GM18867 (cell line): Measurements from ENCODE around the gene CAPRIN1.

Source experiments
- ATAC-seq: cut with Tn5 transposase; IDR thresholded peaks from one replicate; pipeline ENCODE4 v1.9.1; 2021; ENCODE audit warnings: mild to moderate bottlenecking, moderate library complexity; ENCODE audit not compliant: unreplicated experiment

CAPRIN1 gene

GRCh38 chr11:34139346-34139745 lies 87.8 kb downstream of the CAPRIN1 start:
- no peak for ATAC-seq

GRCh38 chr11:34140149-34140548 lies 88.6 kb downstream of the CAPRIN1 start:
- no peak for ATAC-seq

- no peak for ATAC-seq
Measured at GRCh38 chr11:34143048-34143447, 91.5 kb downstream of the CAPRIN1 start.

GRCh38 chr11:34145073-34145472 lies 93.5 kb downstream of the CAPRIN1 start:
- ATAC-seq, result no peak

GRCh38 chr11:34145847-34146381 lies 94.4 kb downstream of the CAPRIN1 start:
- ATAC-seq, result peak; percentile 38

- no peak for ATAC-seq
Measured at GRCh38 chr11:34146411-34146810, 94.9 kb downstream of the CAPRIN1 start.

GRCh38 chr11:34146866-34147265 lies 95.3 kb downstream of the CAPRIN1 start:
- ATAC-seq, result no peak

GRCh38 chr11:34147581-34147980 lies 96.0 kb downstream of the CAPRIN1 start:
- ATAC-seq, result no peak

- no peak for ATAC-seq
Measured at GRCh38 chr11:34148504-34149165, 97.1 kb downstream of the CAPRIN1 start.

GRCh38 chr11:34149274-34149673 lies 97.7 kb downstream of the CAPRIN1 start:
- no peak for ATAC-seq

GRCh38 chr11:34149786-34150185 lies 98.3 kb downstream of the CAPRIN1 start:
- ATAC-seq, result no peak

GRCh38 chr11:34150494-34151151 lies 99.1 kb downstream of the CAPRIN1 start:
- no peak for ATAC-seq
